Spinal cord (tissue), 10 donors: ENCODE measurements around the gene PUSL1. TPM values are rescaled to one million over a fixed set of nuclear protein-coding genes. Genes with fewer than 3 reads are reported as not detected.

Experiments used
- DNase-seq, 6 donors: peaks; one replicate each; pipeline versions ENCODE4 v3.0.0 to v3.0.0-alpha.2; 2013 to 2015; ENCODE audit warnings: low spot score in 6 of 6, low read depth in 4 of 6
- H3K27ac ChIP-seq: one replicate; pipeline ENCODE4 v1.5.1; 2013; ENCODE audit warnings: low read depth, low read length, control low read depth
- H3K27me3 ChIP-seq: one replicate; pipeline ENCODE4 v1.6.1; 2013; ENCODE audit warnings: low read length; ENCODE audit not compliant: control insufficient read depth, insufficient read depth
- H3K36me3 ChIP-seq: one replicate; pipeline ENCODE4 v1.6.1; 2013; ENCODE audit warnings: low read length; ENCODE audit not compliant: control insufficient read depth, insufficient read depth
- H3K4me1 ChIP-seq: one replicate; pipeline ENCODE4 v1.6.1; 2013; ENCODE audit warnings: low read length; ENCODE audit not compliant: control insufficient read depth, insufficient read depth
- H3K4me3 ChIP-seq: one replicate; pipeline ENCODE4 v1.5.1; 2013; ENCODE audit warnings: low read depth, low read length, control low read depth
- H3K9me3 ChIP-seq: one replicate; pipeline ENCODE4 v1.6.1; 2013; ENCODE audit warnings: low read length; ENCODE audit not compliant: control insufficient read depth, insufficient read depth
- WGBS: methylation state at CpG from one replicate; pipeline ENCODE4 v1.1.5; 2013; ENCODE audit warnings: missing lambda C conversion rate; ENCODE audit not compliant: insufficient coverage; 5-methylcytosine and 5-hydroxymethylcytosine counted together
- polyA plus RNA-seq, 2 donors: library from polyadenylated mRNA; unstranded; fragments of 120-200 nt; gene quantifications; one replicate each; pipeline ENCODE4 v1.2.1, GENCODE V29; 2013; ENCODE audit not compliant: insufficient read length in 2 of 2
- total RNA-seq, 2 donors: library from RNA; depleted of rRNA in 1 of 2; stranded (reverse); fragments of 120-200 nt in 1 of 2; fragments of >200 nt in 1 of 2; gene quantifications; one replicate each; pipeline versions ENCODE4 v1.2.3 to v1.2.4, GENCODE V29; 2013 to 2014
- donor health status: healthy.

Gene PUSL1
- total and polyA plus RNA-seq, 4 donors: 6.2 to 17.7 (median 15.1) TPM

DNA sequence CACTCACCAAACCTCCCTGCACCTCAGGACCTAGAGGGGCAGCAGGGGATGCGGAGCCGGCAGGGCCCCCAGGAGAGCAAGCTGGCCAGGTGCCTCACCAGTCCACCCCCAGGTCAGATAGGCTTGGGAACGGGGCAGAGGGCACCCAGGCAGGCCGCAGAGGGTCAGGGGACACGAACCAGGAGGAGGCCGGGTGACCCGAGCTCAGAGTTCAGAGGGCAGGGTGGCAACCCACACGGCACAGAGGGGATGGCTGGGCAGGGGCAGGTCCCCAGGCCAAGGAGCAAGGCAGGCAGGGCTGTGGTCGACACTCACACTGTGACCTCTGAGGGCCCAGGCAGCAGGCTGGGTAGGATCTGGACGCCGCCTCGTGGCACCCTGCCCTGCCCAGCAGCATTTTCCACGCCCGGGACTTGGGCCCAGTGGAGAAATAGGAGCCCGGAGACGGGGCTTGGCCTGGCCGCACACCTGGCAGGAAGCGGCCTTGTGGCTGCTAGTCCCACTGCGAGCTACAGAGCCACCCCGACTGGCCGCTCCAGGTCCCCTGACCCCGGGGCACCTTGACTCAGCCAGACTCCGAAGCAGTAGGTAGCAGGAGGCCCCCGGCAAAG is 35.5 kb downstream of the PUSL1 start:
- WGBS: 91% methylated on average over 24 of the region's 24 CpGs
- H3K4me3 ChIP-seq: no peak overlapping the region
- H3K9me3 ChIP-seq: no peaks in the 10 kb centered on the region
- peaks cover 90% of the 10 kb centered on the region for H3K36me3 ChIP-seq
- H3K27ac ChIP-seq: no peak overlapping the region
- H3K27me3 ChIP-seq: no peaks in the 10 kb centered on the region
- DNase-seq: no peak
- H3K4me1 ChIP-seq: peaks cover 34% of the 10 kb centered on the region

- Histone ChIP-seq H3K36me3 (peaks cover 81% of the 10 kb centered on the region), H3K27ac (no peak overlapping the region), H3K9me3 (no peaks in the 10 kb centered on the region), H3K4me3 (no peak overlapping the region), H3K4me1 (peaks cover 34% of the 10 kb centered on the region), H3K27me3 (no peaks in the 10 kb centered on the region)
- DNase-seq: no peak
- WGBS: 81% methylated on average over 15 of the region's 15 CpGs
These were observed 36.4 kb downstream of the PUSL1 start for GRCh38 chr1:1344655-1345361.

DNA sequence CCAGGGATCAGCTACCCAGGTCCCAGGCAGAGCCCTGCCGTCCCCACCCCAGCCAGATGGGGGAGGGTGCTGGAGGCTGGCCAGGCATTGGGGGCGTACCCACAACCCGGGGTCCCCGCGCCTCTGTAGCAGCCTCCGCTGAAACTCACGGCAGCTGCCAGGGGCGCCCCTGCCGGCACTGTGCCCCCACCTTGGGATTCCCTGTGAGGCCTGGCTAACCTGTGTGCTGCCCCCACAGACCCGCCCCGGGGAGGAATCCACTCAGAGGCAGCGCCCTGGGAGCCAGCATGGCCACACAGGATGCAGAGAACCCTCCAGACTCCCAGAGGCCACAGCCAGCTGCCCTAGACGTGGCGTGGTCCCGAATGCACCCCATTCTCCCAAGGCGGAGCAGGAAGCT is 37.0 kb downstream of the PUSL1 start:
- WGBS: 87% methylated on average over 16 of the region's 16 CpGs
- Histone ChIP-seq H3K9me3 (no peaks in the 10 kb centered on the region), H3K4me3 (no peak overlapping the region), H3K27me3 (no peaks in the 10 kb centered on the region), H3K27ac (no peak overlapping the region), H3K4me1 (peaks cover 34% of the 10 kb centered on the region), H3K36me3 (peaks cover 75% of the 10 kb centered on the region)
- DNase-seq: no peak

GRCh38 chr1:1345860-1346500 is 37.6 kb downstream of the PUSL1 start:
- Histone ChIP-seq H3K4me3 (no peak overlapping the region), H3K27ac (no peak overlapping the region), H3K9me3 (no peaks in the 10 kb centered on the region), H3K27me3 (no peaks in the 10 kb centered on the region), H3K4me1 (peaks cover 34% of the 10 kb centered on the region), H3K36me3 (peaks cover 69% of the 10 kb centered on the region)
- WGBS: 63% methylated on average over 11 of the region's 12 CpGs
- no peak for DNase-seq

DNA sequence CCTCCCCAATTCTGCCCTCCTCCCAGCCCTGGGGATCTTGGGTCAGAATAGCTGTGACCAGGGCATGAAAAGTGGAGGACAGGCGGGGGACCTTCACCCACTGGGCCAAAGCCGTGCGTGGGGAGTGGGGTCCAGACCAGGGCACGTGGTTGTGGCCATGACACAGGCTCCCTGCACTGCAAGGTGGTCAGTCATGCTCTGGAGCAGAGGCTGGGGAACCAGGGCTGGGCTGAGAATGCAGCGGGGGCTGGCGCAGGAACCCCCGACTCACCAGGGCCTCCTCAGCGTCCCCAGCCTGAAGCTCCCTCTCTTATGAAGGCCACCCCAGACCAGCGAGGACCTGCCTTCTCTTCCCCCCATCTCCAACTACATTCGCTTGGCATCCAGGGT is 38.1 kb downstream of the PUSL1 start:
- H3K4me3 ChIP-seq: no peak overlapping the region
- peaks cover 64% of the 10 kb centered on the region for H3K36me3 ChIP-seq
- H3K4me1 ChIP-seq: peaks cover 38% of the 10 kb centered on the region
- H3K27me3 ChIP-seq: no peaks in the 10 kb centered on the region
- no peaks in the 10 kb centered on the region for H3K9me3 ChIP-seq
- WGBS: 90% methylated on average over 10 of the region's 10 CpGs
- no peak overlapping the region for H3K27ac ChIP-seq
- DNase-seq: no peak

DNA sequence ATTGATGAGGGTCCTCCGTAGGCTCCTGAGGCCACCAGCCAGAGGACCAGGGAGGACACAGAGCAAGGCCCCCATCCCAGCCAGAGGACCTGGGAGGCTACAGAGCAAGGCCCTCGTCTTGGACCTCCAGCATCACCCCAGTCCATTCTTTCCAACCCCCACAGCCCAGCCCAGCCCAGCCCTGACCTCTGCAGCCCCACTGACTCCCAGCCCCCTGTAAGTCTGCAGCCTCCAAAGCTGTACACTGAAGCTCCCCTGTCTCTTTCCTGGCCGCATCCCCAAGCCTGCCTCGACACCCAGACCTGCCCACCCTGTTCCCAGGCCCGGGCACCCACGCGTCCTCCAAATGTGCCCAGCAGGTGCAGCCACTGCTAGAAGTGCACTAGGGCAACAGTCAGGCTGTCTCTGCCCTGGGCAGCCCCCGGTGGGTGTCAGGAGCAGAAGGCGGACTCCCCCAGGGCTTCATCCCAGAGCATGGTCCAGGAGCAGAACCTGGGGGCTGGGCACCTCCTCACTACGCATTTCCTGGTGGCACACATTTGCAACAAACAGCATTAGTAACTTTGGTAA is 38.7 kb downstream of the PUSL1 start:
- H3K27ac ChIP-seq: no peak overlapping the region
- WGBS: 85% methylated on average over 9 of the region's 10 CpGs

DNA sequence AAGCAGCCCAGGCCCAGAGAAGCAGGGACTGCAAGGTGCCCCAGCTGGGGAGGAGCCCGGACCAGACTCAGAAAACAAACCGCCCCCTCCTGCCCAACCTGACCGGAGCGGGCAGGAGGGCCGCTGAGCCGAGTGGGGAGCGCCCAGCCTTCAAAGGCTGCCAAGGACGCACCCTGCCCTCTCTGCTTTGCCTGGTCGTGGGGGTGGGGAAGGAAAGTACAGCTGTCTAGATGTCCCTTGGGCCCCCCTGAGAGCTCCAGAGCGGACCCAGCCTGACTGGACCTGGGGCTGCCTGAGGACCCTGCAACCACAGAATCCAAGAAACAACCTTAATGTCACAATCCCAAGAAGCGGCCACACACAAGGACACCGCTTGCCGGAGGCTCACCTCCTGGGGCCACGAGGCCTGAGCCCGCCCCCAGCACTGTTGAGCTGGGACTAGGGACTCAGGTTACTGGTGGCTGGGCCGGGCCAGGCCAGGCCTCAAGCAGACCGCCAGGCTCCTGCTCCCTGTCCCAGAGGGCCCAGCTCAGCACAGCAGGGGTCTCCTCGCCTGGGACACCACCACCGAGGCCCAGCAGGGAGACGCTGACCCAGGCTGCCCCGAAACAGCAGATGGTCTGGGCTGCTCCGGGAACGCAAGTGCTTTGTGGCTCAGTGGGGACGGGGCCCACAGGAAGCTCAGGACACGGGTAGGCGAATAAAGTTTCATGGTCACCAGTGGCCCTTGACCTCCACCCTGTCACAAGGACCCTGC is 39.4 kb downstream of the PUSL1 start:
- peaks cover 51% of the 10 kb centered on the region for H3K4me1 ChIP-seq
- H3K36me3 ChIP-seq: peaks cover 64% of the 10 kb centered on the region
- H3K9me3 ChIP-seq: no peaks in the 10 kb centered on the region
- no peak for DNase-seq
- WGBS: 25% methylated on average over 22 of the region's 26 CpGs
- no peaks in the 10 kb centered on the region for H3K27me3 ChIP-seq
- H3K27ac ChIP-seq: no peak overlapping the region
- H3K4me3 ChIP-seq: peak overlapping the region; percentile 56

More for the DNA sequence above, 38.7 kb downstream of the PUSL1 start:
- DNase-seq: no peak
- no peaks in the 10 kb centered on the region for H3K27me3 ChIP-seq
- H3K9me3 ChIP-seq: no peaks in the 10 kb centered on the region
- H3K36me3 ChIP-seq: peaks cover 64% of the 10 kb centered on the region
- H3K4me1 ChIP-seq: peaks cover 44% of the 10 kb centered on the region
- peak overlapping the region; percentile 56 for H3K4me3 ChIP-seq

DNA sequence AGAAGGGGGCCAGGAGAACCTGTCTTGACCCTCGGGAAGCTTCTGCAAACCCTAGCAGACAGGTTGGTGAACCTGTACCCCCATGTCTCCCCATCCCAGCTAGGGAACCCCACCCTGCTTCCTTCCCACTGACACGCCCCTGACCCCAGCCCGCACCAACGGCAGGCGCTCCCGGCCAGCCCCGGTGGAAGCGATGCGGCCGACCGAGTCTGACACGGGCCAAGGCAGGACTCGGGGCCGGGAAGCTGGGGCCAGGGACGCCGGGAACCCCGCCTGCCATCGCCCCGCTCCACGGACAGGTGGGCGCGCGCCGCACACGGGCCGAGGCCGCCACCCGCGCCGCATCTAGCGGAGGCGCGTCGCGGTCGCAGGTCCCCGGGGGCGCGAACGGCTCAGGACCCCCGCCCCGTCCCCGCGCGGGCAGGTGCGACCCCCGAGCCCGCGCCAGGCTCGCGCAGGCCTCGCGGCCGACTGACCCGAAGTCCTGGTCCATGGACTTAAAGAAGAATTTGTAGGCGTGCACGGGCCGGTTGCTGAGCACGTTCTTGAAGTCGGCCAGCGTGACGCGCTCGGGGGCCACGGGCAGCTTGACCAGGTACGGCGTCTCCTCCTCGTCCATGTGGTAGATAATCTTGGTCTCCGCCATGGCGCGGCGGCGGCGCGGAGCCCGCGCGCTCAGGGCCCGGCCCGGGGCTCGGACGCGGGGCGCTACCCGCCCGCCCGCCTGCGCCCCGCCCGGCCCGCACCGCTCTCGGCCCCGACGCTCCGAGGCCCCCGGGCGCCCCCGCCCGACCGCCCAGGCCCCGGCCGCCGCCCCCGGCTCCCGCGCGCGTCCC is 40.2 kb downstream of the PUSL1 start:
- DNase-seq: peak in 2 of 6 donors; percentile 49 to 55
- no peaks in the 10 kb centered on the region for H3K9me3 ChIP-seq
- H3K27ac ChIP-seq: no peak overlapping the region
- H3K4me3 ChIP-seq: peak overlapping the region; percentile 56
- peaks cover 6% of the 10 kb centered on the region for H3K27me3 ChIP-seq
- peaks cover 64% of the 10 kb centered on the region for H3K36me3 ChIP-seq
- under 1% methylated on average over 109 of the region's 109 CpGs for WGBS
- H3K4me1 ChIP-seq: peaks cover 59% of the 10 kb centered on the region
